H54 (cell line): Measurements from ENCODE around the gene TTLL10.
"Not testable (repeated sequence)": the region's sequence is repeated elsewhere in the genome, so short reads cannot be mapped to it uniquely, and the experiment has no call there.

Experiments
- DNase-seq: peaks from one replicate; pipeline ENCODE4 v3.0.0; 2011; ENCODE audit warnings: low spot score, mixed read lengths; ENCODE audit not compliant: insufficient read length
- FAIRE-seq: peaks from 3 replicates; lab custom pipeline; 2011; peaks lifted over from hg19 to GRCh38; lab: Jason Lieb, UNC
- POLR2A ChIP-seq: IDR thresholded peaks from 2 replicates; pipeline ENCODE4 v1.6.1; 2011; ENCODE audit warnings: low read depth, mild to moderate bottlenecking, low read length

The TTLL10 gene

GRCh38 chr1:1135339-1136136 is 38.1 kb upstream of the TTLL10 start:
- FAIRE-seq: no peak
- DNase-seq: no peak

GRCh38 chr1:1136547-1137230 is 37.0 kb upstream of the TTLL10 start:
- no peak for TF ChIP-seq POLR2A
- FAIRE-seq (no peak), DNase-seq (no peak)

More at GRCh38 chr1:1135339-1136136, 38.1 kb upstream of the TTLL10 start:
- TF ChIP-seq POLR2A: no peak

- FAIRE-seq: no peak
- no peak for TF ChIP-seq POLR2A
- DNase-seq: no peak
These were observed 36.2 kb upstream of the TTLL10 start for GRCh38 chr1:1137256-1138045.

GRCh38 chr1:1140673-1141072 is 33.0 kb upstream of the TTLL10 start:
- FAIRE-seq: no peak
- no peak for DNase-seq
- TF ChIP-seq POLR2A: no peak

- FAIRE-seq: no peak
- no peak for DNase-seq
- no peak for TF ChIP-seq POLR2A
These were observed 32.3 kb upstream of the TTLL10 start for GRCh38 chr1:1141244-1141910.

GRCh38 chr1:1141911-1142250 is 31.8 kb upstream of the TTLL10 start:
- no peak for FAIRE-seq
- DNase-seq: no peak

GRCh38 chr1:1142352-1142751 is 31.3 kb upstream of the TTLL10 start:
- not testable (repeated sequence) for DNase-seq, FAIRE-seq

More at GRCh38 chr1:1141911-1142250, 31.8 kb upstream of the TTLL10 start:
- no peak for TF ChIP-seq POLR2A

GRCh38 chr1:1142844-1143243 is 30.8 kb upstream of the TTLL10 start:
- DNase-seq: no peak

GRCh38 chr1:1143636-1144035 is 30.0 kb upstream of the TTLL10 start:
- no peak for DNase-seq
- no peak for TF ChIP-seq POLR2A
- no peak for FAIRE-seq

More at GRCh38 chr1:1142844-1143243, 30.8 kb upstream of the TTLL10 start:
- FAIRE-seq: no peak
- TF ChIP-seq POLR2A: no peak

GRCh38 chr1:1144122-1144842 is 29.4 kb upstream of the TTLL10 start:
- TF ChIP-seq POLR2A: no peak
- DNase-seq (no peak), FAIRE-seq (no peak)

- no peak for FAIRE-seq
- no peak for DNase-seq
- no peak for TF ChIP-seq POLR2A
These were observed 28.7 kb upstream of the TTLL10 start for GRCh38 chr1:1144843-1145546.

GRCh38 chr1:1145547-1145914 is 28.1 kb upstream of the TTLL10 start:
- TF ChIP-seq POLR2A: no peak
- no peak for FAIRE-seq
- DNase-seq: no peak
